Panc1 (cell line): ENCODE measurements around the gene BRI3BP. TPM values are rescaled to one million over a fixed set of nuclear protein-coding genes. Genes with fewer than 3 reads are reported as not detected.
A peak's percentile ranks its signal among the peaks of the same experiment; 100 is the strongest.

Experiments used
- ATAC-seq: fragments of 200-7000 bp; cut with Tn5 transposase; 2 replicates; pipeline ENCODE4 v1.9.1; 2020; ENCODE audit warnings: mild to moderate bottlenecking, moderate library complexity
- BruUV-seq: library from RNA; stranded (reverse); fragments of 400-500 nt; replicated peaks from 2 replicates; lab custom pipeline; 2021; lab: Mats Ljungman, UMichigan
- CTCF ChIA-PET: fragments of 300-600 bp; sonication (Branson Sonifier 250); formaldehyde crosslinking; loops from one replicate; lab custom pipeline; 2022; ENCODE audit warnings: antibody characterized with exemption; lab: Charles Lee
- POLR2A ChIA-PET: fragments of 300-600 bp; sonication (Branson Sonifier 250); formaldehyde crosslinking; loops from one replicate; lab custom pipeline; 2022; ENCODE audit warnings: antibody characterized with exemption; lab: Charles Lee
- DNase-seq: peaks from one replicate; pipeline ENCODE4 v3.0.0-alpha.2; 2010; ENCODE audit warnings: low read depth, low spot score
- H3K27ac ChIP-seq: 2 replicates; pipeline ENCODE4 v1.5.1; 2011; ENCODE audit warnings: mild to moderate bottlenecking, low read length, inconsistent platforms
- H3K27me3 ChIP-seq: fragments of 200-500 bp; sonication (Bioruptor generic); 2 replicates; pipeline ENCODE4 v1.6.0; 2014; ENCODE audit warnings: low read length, inconsistent platforms; ENCODE audit not compliant: control insufficient read depth, insufficient read depth
- H3K36me3 ChIP-seq: fragments of 200-500 bp; sonication (Bioruptor generic); 2 replicates; pipeline ENCODE4 v1.5.1; 2014; ENCODE audit warnings: inconsistent platforms, mild to moderate bottlenecking, low read length, moderate library complexity; ENCODE audit not compliant: control insufficient read depth, insufficient read depth
- H3K4me1 ChIP-seq: 2 replicates; pipeline ENCODE4 v1.5.1; 2011; ENCODE audit warnings: inconsistent platforms, mild to moderate bottlenecking, low read length, moderate library complexity; ENCODE audit not compliant: control insufficient read depth, insufficient read depth
- H3K4me3 ChIP-seq, 2 experiments: 2 replicates each; pipeline ENCODE4 v1.5.1; 2011 to 2012; ENCODE audit warnings: low read depth in 2 of 2, low read length in 2 of 2, mild to moderate bottlenecking in 2 of 2, inconsistent platforms in 1 of 2, moderate library complexity in 1 of 2
- H3K9me3 ChIP-seq: fragments of 200-500 bp; sonication (Bioruptor generic); 2 replicates; pipeline ENCODE4 v1.5.1; 2014; ENCODE audit warnings: low read depth, mild to moderate bottlenecking, inconsistent platforms, low read length, moderate library complexity; ENCODE audit not compliant: control insufficient read depth, insufficient read depth
- POLR2AphosphoS5 ChIP-seq: IDR thresholded peaks from 2 replicates; pipeline ENCODE4 v1.6.1; 2012; ENCODE audit warnings: mild to moderate bottlenecking, low read depth, low read length, moderate library complexity
- SIN3A ChIP-seq: IDR thresholded peaks from 2 replicates; pipeline ENCODE4 v1.6.1; 2012; ENCODE audit warnings: low read depth, mild to moderate bottlenecking, low read length, moderate library complexity, borderline replicate concordance; ENCODE audit not compliant: insufficient read depth
- TCF7L2 ChIP-seq: IDR thresholded peaks from 2 replicates; pipeline ENCODE4 v1.6.1; 2011; ENCODE audit warnings: mild to moderate bottlenecking, low read depth, low read length, inconsistent platforms
- in situ Hi-C: cut with HindIII; loops from 2 replicates; pipeline ENCODE4 v1.10.0; 2016; ENCODE audit warnings: low sequenced_read_pairs, low pct_unique_long_range_greater_than_20kb
- intact Hi-C: fragments of 100-400 bp; cut with micrococcal nuclease; formaldehyde crosslinking; loops from one replicate; pipeline ENCODE4 v1.10.0; 2022; ENCODE audit not compliant: unreplicated experiment
- total RNA-seq: library from RNA; stranded (reverse); gene quantifications from one replicate; pipeline ENCODE4 v1.2.1, GENCODE V29; 2021; ENCODE audit not compliant: unreplicated experiment
- TF ChIP-seq, protein P1 (sequence below), 2 experiments: IDR thresholded peaks; 2 replicates each; pipeline ENCODE4 v1.6.1; 2011 to 2012; ENCODE audit warnings: low read depth in 2 of 2, control low read depth in 1 of 2, low read length in 1 of 2, mild to moderate bottlenecking in 1 of 2, moderate library complexity in 1 of 2; ENCODE audit not compliant: insufficient read depth in 1 of 2
- TF ChIP-seq, protein P2 (sequence below): fragments of 450-650 bp; IDR thresholded peaks from 2 replicates; pipeline ENCODE4 v1.5.1; 2017; ENCODE audit warnings: mild to moderate bottlenecking

BRI3BP gene
- total RNA-seq, 1 experiment from 2014 or later: 35.1 TPM

DNA sequence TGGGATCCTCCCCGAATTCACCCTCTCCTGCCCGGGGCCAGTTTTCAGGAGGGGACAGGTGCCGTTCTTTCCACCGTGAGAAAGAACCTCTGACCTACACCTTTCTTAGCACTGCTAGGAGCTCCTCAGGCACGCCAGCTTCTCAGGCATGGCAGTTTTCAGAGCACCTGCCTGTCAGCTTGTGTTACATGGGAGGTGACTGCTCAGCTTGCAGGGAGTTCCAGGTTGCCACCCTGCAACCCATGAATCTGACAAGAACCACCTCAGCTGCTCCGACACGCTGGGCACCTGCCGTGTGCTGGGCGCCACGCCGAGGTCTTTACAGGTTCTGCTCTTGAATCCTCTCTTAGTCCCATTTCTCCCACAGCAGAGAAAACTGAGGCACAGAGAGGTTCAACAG, 12.9 kb downstream of the BRI3BP start:
- Histone ChIP-seq H3K4me1 (no peaks in the 10 kb centered on the region), H3K4me3 (no peak overlapping the region), H3K36me3 (no peaks in the 10 kb centered on the region), H3K27ac (no peak overlapping the region), H3K9me3 (no peaks in the 10 kb centered on the region), H3K27me3 (no peaks in the 10 kb centered on the region)
- TF ChIP-seq SIN3A: no peak
- TF ChIP-seq, protein P1, sequence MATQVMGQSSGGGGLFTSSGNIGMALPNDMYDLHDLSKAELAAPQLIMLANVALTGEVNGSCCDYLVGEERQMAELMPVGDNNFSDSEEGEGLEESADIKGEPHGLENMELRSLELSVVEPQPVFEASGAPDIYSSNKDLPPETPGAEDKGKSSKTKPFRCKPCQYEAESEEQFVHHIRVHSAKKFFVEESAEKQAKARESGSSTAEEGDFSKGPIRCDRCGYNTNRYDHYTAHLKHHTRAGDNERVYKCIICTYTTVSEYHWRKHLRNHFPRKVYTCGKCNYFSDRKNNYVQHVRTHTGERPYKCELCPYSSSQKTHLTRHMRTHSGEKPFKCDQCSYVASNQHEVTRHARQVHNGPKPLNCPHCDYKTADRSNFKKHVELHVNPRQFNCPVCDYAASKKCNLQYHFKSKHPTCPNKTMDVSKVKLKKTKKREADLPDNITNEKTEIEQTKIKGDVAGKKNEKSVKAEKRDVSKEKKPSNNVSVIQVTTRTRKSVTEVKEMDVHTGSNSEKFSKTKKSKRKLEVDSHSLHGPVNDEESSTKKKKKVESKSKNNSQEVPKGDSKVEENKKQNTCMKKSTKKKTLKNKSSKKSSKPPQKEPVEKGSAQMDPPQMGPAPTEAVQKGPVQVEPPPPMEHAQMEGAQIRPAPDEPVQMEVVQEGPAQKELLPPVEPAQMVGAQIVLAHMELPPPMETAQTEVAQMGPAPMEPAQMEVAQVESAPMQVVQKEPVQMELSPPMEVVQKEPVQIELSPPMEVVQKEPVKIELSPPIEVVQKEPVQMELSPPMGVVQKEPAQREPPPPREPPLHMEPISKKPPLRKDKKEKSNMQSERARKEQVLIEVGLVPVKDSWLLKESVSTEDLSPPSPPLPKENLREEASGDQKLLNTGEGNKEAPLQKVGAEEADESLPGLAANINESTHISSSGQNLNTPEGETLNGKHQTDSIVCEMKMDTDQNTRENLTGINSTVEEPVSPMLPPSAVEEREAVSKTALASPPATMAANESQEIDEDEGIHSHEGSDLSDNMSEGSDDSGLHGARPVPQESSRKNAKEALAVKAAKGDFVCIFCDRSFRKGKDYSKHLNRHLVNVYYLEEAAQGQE (IDR thresholded peaks at IDR 0.05; ENCODE audit: insufficient read depth in 1 of 2, low read depth in 2 of 2, low read length in 1 of 2): no peak
- no peak for TF ChIP-seq POLR2AphosphoS5
- TF ChIP-seq, protein P2, sequence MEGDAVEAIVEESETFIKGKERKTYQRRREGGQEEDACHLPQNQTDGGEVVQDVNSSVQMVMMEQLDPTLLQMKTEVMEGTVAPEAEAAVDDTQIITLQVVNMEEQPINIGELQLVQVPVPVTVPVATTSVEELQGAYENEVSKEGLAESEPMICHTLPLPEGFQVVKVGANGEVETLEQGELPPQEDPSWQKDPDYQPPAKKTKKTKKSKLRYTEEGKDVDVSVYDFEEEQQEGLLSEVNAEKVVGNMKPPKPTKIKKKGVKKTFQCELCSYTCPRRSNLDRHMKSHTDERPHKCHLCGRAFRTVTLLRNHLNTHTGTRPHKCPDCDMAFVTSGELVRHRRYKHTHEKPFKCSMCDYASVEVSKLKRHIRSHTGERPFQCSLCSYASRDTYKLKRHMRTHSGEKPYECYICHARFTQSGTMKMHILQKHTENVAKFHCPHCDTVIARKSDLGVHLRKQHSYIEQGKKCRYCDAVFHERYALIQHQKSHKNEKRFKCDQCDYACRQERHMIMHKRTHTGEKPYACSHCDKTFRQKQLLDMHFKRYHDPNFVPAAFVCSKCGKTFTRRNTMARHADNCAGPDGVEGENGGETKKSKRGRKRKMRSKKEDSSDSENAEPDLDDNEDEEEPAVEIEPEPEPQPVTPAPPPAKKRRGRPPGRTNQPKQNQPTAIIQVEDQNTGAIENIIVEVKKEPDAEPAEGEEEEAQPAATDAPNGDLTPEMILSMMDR: no peak
- TF ChIP-seq TCF7L2: no peak
- ATAC-seq: no peak
- DNase-seq: no peak
- intact Hi-C loops: no loop called here
- ChIA-PET CTCF (no interaction called here), POLR2A (no interaction called here)
- in situ Hi-C loops: no loop called here
- no TSS peak for BruUV-seq

DNA sequence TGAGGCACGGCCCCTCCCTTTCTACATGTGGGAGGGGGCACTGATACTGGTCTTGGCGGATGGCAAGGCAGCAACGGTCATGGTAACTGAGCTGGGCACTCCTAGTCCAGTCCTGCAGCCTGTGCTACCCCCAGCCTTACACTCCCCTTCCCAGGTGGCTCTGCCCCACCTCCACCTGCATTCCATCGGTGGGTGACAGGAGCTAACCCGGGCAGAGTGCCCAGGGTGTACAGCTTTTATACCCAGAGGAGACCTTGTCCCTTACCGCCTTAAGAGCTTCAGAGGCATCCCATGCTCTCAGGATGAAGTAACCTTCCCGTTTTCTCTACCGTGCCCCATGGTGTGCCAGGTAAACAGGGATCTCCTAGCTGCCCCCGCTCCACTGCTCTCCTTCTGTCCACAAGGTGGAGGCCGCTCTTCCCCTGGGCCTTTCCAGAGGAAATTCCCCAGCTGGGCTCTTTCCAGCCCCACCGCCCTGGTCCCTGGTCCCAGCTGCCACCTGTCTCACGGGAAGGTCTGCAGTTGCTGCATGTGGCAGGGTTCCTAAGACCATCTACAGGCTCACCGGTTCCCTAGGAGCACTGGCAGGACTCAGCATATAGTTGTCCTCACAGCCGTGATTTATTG, 20.5 kb downstream of the BRI3BP start:
- Histone ChIP-seq H3K4me1 (no peaks in the 10 kb centered on the region), H3K9me3 (no peaks in the 10 kb centered on the region), H3K4me3 (no peak overlapping the region), H3K27ac (no peak overlapping the region), H3K36me3 (no peaks in the 10 kb centered on the region), H3K27me3 (no peaks in the 10 kb centered on the region)
- ChIA-PET POLR2A (no interaction called here), CTCF (interaction anchor here (0.7 kb wide), 1 partner anchor 12 kb away, joined by 3 read pairs; no protein-coding TSS in a partner anchor)
- intact Hi-C loops: no loop called here
- BruUV-seq: no TSS peak
- no peak for TF ChIP-seq SIN3A
- TF ChIP-seq, protein P1 (IDR thresholded peaks at IDR 0.05; ENCODE audit: insufficient read depth in 1 of 2, low read depth in 2 of 2, low read length in 1 of 2): no peak
- no peak for TF ChIP-seq POLR2AphosphoS5
- TF ChIP-seq, protein P2: no peak
- DNase-seq (no peak), ATAC-seq (peak; percentile 53; the same call in 1 of the 2 replicates)
- in situ Hi-C loops: no loop called here
